Esophagus (tissue), 2 donors: ENCODE data around the gene TESK1. TPM values are rescaled to one million over a fixed set of nuclear protein-coding genes. Genes with fewer than 3 reads are reported as not detected.

ENCODE experiments used
- polyA plus RNA-seq, 2 donors: library from polyadenylated mRNA; stranded (reverse); fragments of 200-250 nt; gene quantifications; one replicate each; pipeline ENCODE4 v1.2.3, GENCODE V29; 2013
- donor health status: healthy with polysubstance abuse.
- donor health status: Bipolar disorder and iron deficiency.

The TESK1 gene
- polyA plus RNA-seq, 2 donors: 15.3 to 22.7 TPM

Other genes with a start within 250 kb of the TESK1 start
- 10 to 100 TPM in 1 of 2 donors, 1 to 10 TPM in 1; 7.3 to 27.2 TPM for gene RUSC2, start 115.2 kb upstream of the TESK1 start, polyA plus RNA-seq
- under 1 TPM; 0.26 to 0.29 TPM for gene CD72, start 13.2 kb downstream of the TESK1 start, polyA plus RNA-seq
- gene SIT1, start 45.7 kb downstream of the TESK1 start, polyA plus RNA-seq: under 1 TPM; 0.75 to 0.88 TPM
- 100 to 1,000 TPM in 1 of 2 donors, 1 to 10 TPM in 1; 3.3 to 333 TPM for gene RMRP, start 52.8 kb downstream of the TESK1 start, polyA plus RNA-seq
- gene CCDC107, start 53.0 kb downstream of the TESK1 start, polyA plus RNA-seq: 10 to 100 TPM; 17.3 to 21.1 TPM
- 1 to 10 TPM; 2.4 to 4.0 TPM for gene ARHGEF39, start 59.9 kb downstream of the TESK1 start, polyA plus RNA-seq
- under 1 TPM; 0.18 to 0.94 TPM for gene CA9, start 68.7 kb downstream of the TESK1 start, polyA plus RNA-seq
- gene TPM2, start 84.7 kb downstream of the TESK1 start, polyA plus RNA-seq: 1,000 to 10,000 TPM; 1,007 to 1,288 TPM
- 10 to 100 TPM; 53.2 to 89.5 TPM for gene TLN1, start 126.9 kb downstream of the TESK1 start, polyA plus RNA-seq
- 10 to 100 TPM; 10.5 to 13.6 TPM for gene CREB3, start 127.4 kb downstream of the TESK1 start, polyA plus RNA-seq
- 10 to 100 TPM; 26.7 to 45.8 TPM for gene GBA2, start 144.0 kb downstream of the TESK1 start, polyA plus RNA-seq
- gene RGP1, start 144.0 kb downstream of the TESK1 start, polyA plus RNA-seq: 1 to 10 TPM; 5.3 to 6.3 TPM
- under 1 TPM in 1 of 2 donors, not detected in 1; 0.06 TPM for gene MSMP, start 149.0 kb downstream of the TESK1 start, polyA plus RNA-seq
- 1 to 10 TPM; 3.8 to 5.1 TPM for gene NPR2, start 186.3 kb downstream of the TESK1 start, polyA plus RNA-seq
- under 1 TPM; 0.52 to 0.57 TPM for gene SPAG8, start 207.0 kb downstream of the TESK1 start, polyA plus RNA-seq
- gene HINT2, start 209.8 kb downstream of the TESK1 start, polyA plus RNA-seq: 10 to 100 TPM; 43.1 to 45.0 TPM
- not detected for gene FAM221B, start 223.5 kb downstream of the TESK1 start, polyA plus RNA-seq
- gene TMEM8B, start 224.0 kb downstream of the TESK1 start, polyA plus RNA-seq: 1 to 10 TPM; 2.2 to 3.0 TPM